AG10803 (cell line): ENCODE data around the gene RMND5B.

Source experiments
- DNase-seq: peaks from one replicate; pipeline ENCODE4 v3.0.0; 2010; ENCODE audit warnings: low read depth
- H3K4me3 ChIP-seq: 2 replicates; pipeline ENCODE4 v1.5.1; 2011; ENCODE audit warnings: mild to moderate bottlenecking, low read length, control low read depth
- CTCF ChIP-seq: conservative IDR thresholded peaks from 2 replicates; pipeline ENCODE4 v1.5.1; 2011; ENCODE audit warnings: mild to moderate bottlenecking, low read length, control low read depth, inconsistent platforms

Gene RMND5B

DNA sequence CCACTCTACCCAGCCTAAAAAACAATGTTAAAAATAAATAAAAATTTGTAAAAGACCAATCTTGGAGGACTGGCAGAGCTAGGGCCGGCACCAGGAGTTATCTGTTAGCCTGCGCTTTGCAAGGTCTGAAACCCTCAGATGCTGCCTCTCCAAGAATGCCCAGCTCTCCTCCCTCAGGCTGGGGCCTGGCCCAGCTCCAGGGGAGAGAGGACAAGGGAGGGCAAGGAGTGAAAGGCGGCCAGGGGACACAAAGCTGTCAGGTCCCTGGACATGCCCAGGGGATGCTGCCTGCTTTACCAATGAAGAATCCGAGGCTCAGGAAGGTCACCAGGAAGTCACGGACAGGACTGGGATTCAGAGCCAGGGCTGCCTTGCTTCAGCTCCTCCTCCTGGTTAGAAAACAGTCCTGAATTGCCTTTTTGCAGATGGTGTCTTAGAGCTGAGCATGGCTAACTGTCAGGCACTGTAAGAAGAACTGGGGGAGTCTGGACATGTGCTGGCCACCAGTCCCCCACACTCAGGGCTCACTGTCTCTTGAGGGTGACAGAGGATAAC lies 23.0 kb upstream of the RMND5B start:
- no peak for TF ChIP-seq CTCF

DNA sequence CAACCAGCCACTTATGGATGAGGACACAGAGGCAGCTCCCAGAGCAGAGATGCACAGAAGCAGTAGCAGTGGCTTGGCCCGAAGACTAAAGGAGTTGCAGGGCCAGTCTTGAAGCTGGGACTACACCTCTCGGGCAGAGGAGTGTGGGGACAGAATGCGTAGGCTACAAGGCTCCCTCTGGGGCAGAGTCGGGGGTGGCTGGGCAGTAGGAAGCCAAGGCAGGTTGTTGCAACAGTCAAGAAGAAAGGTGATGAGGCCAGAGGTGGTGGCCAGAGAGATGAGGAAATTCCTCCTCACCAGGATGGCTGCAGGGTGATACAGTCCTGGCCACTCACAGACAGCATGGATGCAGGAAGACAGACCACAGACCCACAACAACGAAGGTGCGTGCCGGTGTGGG lies 22.4 kb upstream of the RMND5B start:
- no peak for TF ChIP-seq CTCF
- no peak for DNase-seq
- no peak overlapping the region for H3K4me3 ChIP-seq

More for the DNA sequence above, 23.0 kb upstream of the RMND5B start:
- H3K4me3 ChIP-seq = no peak overlapping the region
- DNase-seq = no peak

DNA sequence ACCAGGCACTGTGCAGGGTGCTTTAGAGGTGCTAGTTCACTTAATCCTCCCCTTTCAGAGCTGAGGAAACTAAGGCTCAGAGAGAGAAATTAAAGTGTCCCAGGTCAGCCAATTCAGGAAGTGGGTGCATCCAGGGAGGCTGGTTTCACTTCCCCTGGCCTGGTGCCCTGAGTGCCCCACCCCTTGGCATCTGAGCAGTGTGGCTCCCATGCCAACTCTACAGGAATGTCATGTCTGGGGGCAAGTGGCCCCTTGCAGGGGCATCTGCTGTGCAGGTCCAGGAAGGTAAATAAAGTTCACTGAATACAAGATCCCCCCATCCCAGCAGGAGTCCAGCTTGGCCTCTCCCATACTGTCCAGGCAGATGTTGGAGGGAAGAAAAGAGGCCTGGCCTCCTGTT lies 21.8 kb upstream of the RMND5B start:
- no peak for TF ChIP-seq CTCF
- DNase-seq = no peak
- no peak overlapping the region for H3K4me3 ChIP-seq

- no peak for DNase-seq
- no peak for TF ChIP-seq CTCF
- H3K4me3 ChIP-seq = no peak overlapping the region
These were observed 20.3 kb upstream of the RMND5B start for GRCh38 chr5:178110511-178110910.

DNA sequence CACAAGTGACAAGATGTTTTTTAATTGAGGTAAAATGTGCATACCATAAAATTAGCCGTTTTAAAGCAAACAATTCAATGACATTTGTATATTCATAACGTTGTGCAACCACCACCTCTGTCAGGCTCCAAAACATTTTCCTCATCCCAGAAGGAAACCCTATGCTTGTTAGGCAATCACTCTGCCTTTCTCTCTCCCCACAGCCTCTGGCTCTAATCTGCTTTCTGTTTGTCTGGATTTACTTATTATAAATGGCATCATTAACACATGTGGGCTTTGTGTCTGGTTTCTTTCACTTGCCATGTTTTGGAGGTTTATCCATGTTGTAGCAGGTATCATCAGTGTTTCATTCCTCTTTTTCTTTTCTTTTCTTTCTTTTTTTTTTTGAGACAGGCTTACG lies 18.9 kb upstream of the RMND5B start:
- no peak for TF ChIP-seq CTCF
- DNase-seq = peak; percentile 77

DNA sequence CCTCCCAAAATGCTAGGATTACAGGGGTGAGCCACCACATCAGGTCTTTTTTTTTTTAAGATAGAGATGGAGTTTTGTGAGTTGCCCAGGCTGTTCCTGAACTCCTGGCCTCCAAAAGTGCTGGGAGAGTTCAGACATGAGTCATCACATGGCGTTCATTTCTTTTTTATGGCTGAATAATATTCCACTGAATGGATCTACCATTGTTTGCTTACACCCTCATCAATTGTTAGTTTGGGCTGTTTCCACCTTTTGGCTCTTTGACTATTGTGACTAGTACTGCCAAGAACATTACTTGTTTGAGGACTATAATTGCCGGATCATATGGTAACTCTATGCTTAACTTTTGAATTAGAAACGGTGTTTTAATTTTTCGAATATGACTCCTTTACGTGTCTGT lies 18.3 kb upstream of the RMND5B start:
- no peak overlapping the region for H3K4me3 ChIP-seq
- TF ChIP-seq CTCF = no peak
- DNase-seq = no peak

More for the DNA sequence above, 18.9 kb upstream of the RMND5B start:
- H3K4me3 ChIP-seq = no peak overlapping the region

DNA sequence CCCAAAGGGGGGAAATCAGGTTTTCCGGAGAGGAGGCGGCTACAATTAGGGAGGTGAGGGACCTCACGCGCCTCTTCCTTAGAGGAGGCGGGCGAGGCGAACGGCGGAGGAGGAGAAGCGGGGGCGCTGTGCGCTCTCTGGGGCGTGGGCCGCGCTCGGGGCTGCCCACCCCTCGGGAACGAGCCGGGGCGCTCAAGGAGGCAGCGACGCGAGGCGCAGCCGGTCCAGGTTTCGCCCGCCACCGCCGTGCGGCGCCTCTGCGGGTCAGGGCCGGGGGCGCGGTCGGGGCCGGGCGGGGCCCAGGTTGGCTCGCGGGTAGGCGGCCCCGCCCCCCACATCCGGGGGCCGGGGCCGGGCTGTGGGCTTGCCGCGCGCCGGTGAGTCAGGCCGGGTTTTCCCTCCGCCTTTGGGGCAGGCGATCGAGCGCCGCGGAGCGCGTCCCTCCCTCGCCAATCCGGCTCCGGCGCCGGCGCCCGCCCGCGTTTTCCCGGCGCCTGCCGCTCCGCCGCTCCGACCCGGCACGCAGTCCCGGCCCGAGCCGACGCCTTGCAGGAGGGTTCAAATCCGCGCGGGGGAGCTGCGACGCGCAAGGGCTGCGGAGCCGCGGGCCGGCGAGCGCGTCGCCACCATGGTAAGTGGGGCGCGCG lies 17.6 kb upstream of the RMND5B start, which contains the start of gene N4BP3:
Gene N4BP3, plus strand, starts transcription at position 392 of the 647 bp plus-strand sequence. CDS start 6,052 bp downstream, outside the sequence.
- peak within 1 kb of the TSS; percentile 12; the same call in 1 of the 2 replicates for H3K4me3 ChIP-seq
- no peak for TF ChIP-seq CTCF
- peak; percentile 20 for DNase-seq
